ENCODE results near the gene GNA14. TPM values are rescaled to one million over a fixed set of nuclear protein-coding genes. Genes with fewer than 3 reads are reported as not detected.

Gene GNA14
- total RNA-seq, 5 donors from 2014 or later (not counting 1 experiment from before 2014, with no cell fraction given), result not detected

- Histone ChIP-seq H3K27ac (ENCODE audit: low read length) (no peak overlapping the region), H3K9me3 (no peaks in the 10 kb centered on the region), H3K4me3 (ENCODE audit: control insufficient read depth in 1 of 2, extremely low read depth in 1 of 2, low read length in 1 of 2) (no peak overlapping the region), H3K4me1 (ENCODE audit: control insufficient read depth in 1 of 2, extremely low read depth in 1 of 2, insufficient read depth in 2 of 2, low read length in 2 of 2) (no peaks in the 10 kb centered on the region), H3K27me3 (replicated peaks in 1 of 2; ENCODE audit: control insufficient read depth in 2 of 2, extremely low read depth in 1 of 2, insufficient read depth in 2 of 2, low read length in 1 of 2) (peaks cover 0 to 8% of the 10 kb centered on the region in 2 experiments), H3K36me3 (ENCODE audit: control insufficient read depth in 2 of 2, extremely low read depth in 1 of 2, insufficient read depth in 1 of 2, low read length in 1 of 2) (no peaks in the 10 kb centered on the region)
- POLR2A ChIA-PET, result no interaction called here
- ATAC-seq (replicated peaks in 1 of 4), result no peak
- no peak for DNase-seq
- no peak overlapping the region for H3K4me3 Mint-ChIP-seq
- 83% methylated on average over 1 of the region's 2 CpGs for WGBS (ENCODE audit: insufficient coverage)
- peaks cover 3 to 6% (median 3%) of the 10 kb centered on the region in 3 donors for H3K4me1 Mint-ChIP-seq
- H3K9me3 Mint-ChIP-seq, result peaks cover 0 to 3% (median 0%) of the 10 kb centered on the region in 3 donors
- H3K36me3 Mint-ChIP-seq, result no peaks in the 10 kb centered on the region
- CTCF ChIA-PET, result interaction anchor here in 1 of 2 donors (0.6 kb wide), 1 partner anchor 8 kb away, joined by 3 read pairs; no protein-coding TSS in a partner anchor
- H3K27me3 Mint-ChIP-seq, result peaks cover 0 to 2% of the 10 kb centered on the region in 2 donors
- no peak overlapping the region for H3K27ac Mint-ChIP-seq
Measured at GRCh38 chr9:77429928-77430327, 218.2 kb downstream of the GNA14 start.

GRCh38 chr9:77427256-77427927 is 220.7 kb downstream of the GNA14 start:
- H3K27ac ChIP-seq (ENCODE audit: low read length), result no peak overlapping the region
- no peak for DNase-seq
- H3K9me3 Mint-ChIP-seq, result peaks cover 2 to 8% (median 4%) of the 10 kb centered on the region in 3 donors
- CTCF ChIA-PET, result interaction anchor here in 1 of 2 donors (0.7 kb wide), 1 partner anchor 26 kb away, joined by 3 read pairs; no protein-coding TSS in a partner anchor
- no peaks in the 10 kb centered on the region for H3K27me3 Mint-ChIP-seq
- H3K4me3 Mint-ChIP-seq, result no peak overlapping the region
- no peaks in the 10 kb centered on the region for H3K36me3 Mint-ChIP-seq
- POLR2A ChIA-PET, result no interaction called here
- H3K4me1 ChIP-seq (ENCODE audit: control insufficient read depth in 1 of 2, extremely low read depth in 1 of 2, insufficient read depth in 2 of 2, low read length in 2 of 2), result no peaks in the 10 kb centered on the region
- no peak overlapping the region for H3K27ac Mint-ChIP-seq
- whole genome bisulfite sequencing (ENCODE audit: insufficient coverage), result 91% methylated on average over 4 of the region's 7 CpGs
- no peaks in the 10 kb centered on the region for H3K27me3 ChIP-seq (replicated peaks in 1 of 2; ENCODE audit: control insufficient read depth in 2 of 2, extremely low read depth in 1 of 2, insufficient read depth in 2 of 2, low read length in 1 of 2)
- ATAC-seq (replicated peaks in 1 of 4), result no peak
- H3K36me3 ChIP-seq (ENCODE audit: control insufficient read depth in 2 of 2, extremely low read depth in 1 of 2, insufficient read depth in 1 of 2, low read length in 1 of 2), result no peaks in the 10 kb centered on the region
- no peaks in the 10 kb centered on the region for H3K9me3 ChIP-seq
- H3K4me1 Mint-ChIP-seq, result no peaks in the 10 kb centered on the region
- no peak overlapping the region for H3K4me3 ChIP-seq (ENCODE audit: control insufficient read depth in 1 of 2, extremely low read depth in 1 of 2, low read length in 1 of 2)

- H3K27ac ChIP-seq (ENCODE audit: low read length), result no peak overlapping the region
- POLR2A ChIA-PET, result no interaction called here
- no CpG with 5 or more reads among the region's 3 CpGs for WGBS (ENCODE audit: insufficient coverage)
Measured at GRCh38 chr9:77426712-77427111, 221.4 kb downstream of the GNA14 start.

GRCh38 chr9:77424993-77425392 is 223.1 kb downstream of the GNA14 start:
- Histone ChIP-seq H3K9me3 (no peaks in the 10 kb centered on the region), H3K27me3 (replicated peaks in 1 of 2; ENCODE audit: control insufficient read depth in 2 of 2, extremely low read depth in 1 of 2, insufficient read depth in 2 of 2, low read length in 1 of 2) (no peaks in the 10 kb centered on the region), H3K4me1 (ENCODE audit: control insufficient read depth in 1 of 2, extremely low read depth in 1 of 2, insufficient read depth in 2 of 2, low read length in 2 of 2) (no peaks in the 10 kb centered on the region), H3K36me3 (ENCODE audit: control insufficient read depth in 2 of 2, extremely low read depth in 1 of 2, insufficient read depth in 1 of 2, low read length in 1 of 2) (no peaks in the 10 kb centered on the region), H3K4me3 (ENCODE audit: control insufficient read depth in 1 of 2, extremely low read depth in 1 of 2, low read length in 1 of 2) (no peak overlapping the region), H3K27ac (ENCODE audit: low read length) (no peak overlapping the region)
- ATAC-seq (replicated peaks in 1 of 4) (no peak), DNase-seq (no peak)
- no peaks in the 10 kb centered on the region for H3K36me3 Mint-ChIP-seq
- no peak overlapping the region for H3K4me3 Mint-ChIP-seq
- ChIA-PET POLR2A (interaction anchor here in 1 of 2 donors (0.5 kb wide), 1 partner anchor 1541 kb away, joined by 3 read pairs; no protein-coding TSS in a partner anchor), CTCF (no interaction called here)
- WGBS (ENCODE audit: insufficient coverage), result 50% methylated on average over 2 of the region's 2 CpGs
- H3K9me3 Mint-ChIP-seq, result peaks cover 2 to 8% (median 4%) of the 10 kb centered on the region in 3 donors
- H3K4me1 Mint-ChIP-seq, result no peaks in the 10 kb centered on the region
- H3K27me3 Mint-ChIP-seq, result no peaks in the 10 kb centered on the region
- no peak overlapping the region for H3K27ac Mint-ChIP-seq

More at GRCh38 chr9:77426712-77427111, 221.4 kb downstream of the GNA14 start:
- Mint-ChIP-seq H3K4me1 (no peaks in the 10 kb centered on the region), H3K27me3 (no peaks in the 10 kb centered on the region), H3K36me3 (no peaks in the 10 kb centered on the region), H3K4me3 (no peak overlapping the region), H3K9me3 (peaks cover 2 to 8% (median 4%) of the 10 kb centered on the region in 3 donors), H3K27ac (no peak overlapping the region)
- ATAC-seq (replicated peaks in 1 of 4) (no peak), DNase-seq (no peak)
- Histone ChIP-seq H3K27me3 (replicated peaks in 1 of 2; ENCODE audit: control insufficient read depth in 2 of 2, extremely low read depth in 1 of 2, insufficient read depth in 2 of 2, low read length in 1 of 2) (no peaks in the 10 kb centered on the region), H3K4me3 (ENCODE audit: control insufficient read depth in 1 of 2, extremely low read depth in 1 of 2, low read length in 1 of 2) (no peak overlapping the region), H3K36me3 (ENCODE audit: control insufficient read depth in 2 of 2, extremely low read depth in 1 of 2, insufficient read depth in 1 of 2, low read length in 1 of 2) (no peaks in the 10 kb centered on the region), H3K4me1 (ENCODE audit: control insufficient read depth in 1 of 2, extremely low read depth in 1 of 2, insufficient read depth in 2 of 2, low read length in 2 of 2) (no peaks in the 10 kb centered on the region), H3K9me3 (no peaks in the 10 kb centered on the region)
- CTCF ChIA-PET, result interaction anchor here in 1 of 2 donors (0.7 kb wide), 1 partner anchor 27 kb away, joined by 3 read pairs; no protein-coding TSS in a partner anchor

- no peak for DNase-seq
- no peak for ATAC-seq (replicated peaks in 1 of 4)
- CTCF ChIA-PET, result no interaction called here
- no peak overlapping the region for H3K4me3 ChIP-seq (ENCODE audit: control insufficient read depth in 1 of 2, extremely low read depth in 1 of 2, low read length in 1 of 2)
- H3K36me3 ChIP-seq (ENCODE audit: control insufficient read depth in 2 of 2, extremely low read depth in 1 of 2, insufficient read depth in 1 of 2, low read length in 1 of 2), result no peaks in the 10 kb centered on the region
- H3K27ac ChIP-seq (ENCODE audit: low read length), result no peak overlapping the region
- H3K4me3 Mint-ChIP-seq, result no peak overlapping the region
- H3K27me3 ChIP-seq (replicated peaks in 1 of 2; ENCODE audit: control insufficient read depth in 2 of 2, extremely low read depth in 1 of 2, insufficient read depth in 2 of 2, low read length in 1 of 2), result no peaks in the 10 kb centered on the region
- H3K9me3 Mint-ChIP-seq, result peaks cover 2 to 8% (median 4%) of the 10 kb centered on the region in 3 donors
- H3K9me3 ChIP-seq, result no peaks in the 10 kb centered on the region
- POLR2A ChIA-PET, result no interaction called here
- H3K4me1 Mint-ChIP-seq, result no peaks in the 10 kb centered on the region
- H3K4me1 ChIP-seq (ENCODE audit: control insufficient read depth in 1 of 2, extremely low read depth in 1 of 2, insufficient read depth in 2 of 2, low read length in 2 of 2), result no peaks in the 10 kb centered on the region
- no peaks in the 10 kb centered on the region for H3K36me3 Mint-ChIP-seq
- H3K27ac Mint-ChIP-seq, result no peak overlapping the region
- 100% methylated on average over 2 of the region's 3 CpGs for WGBS (ENCODE audit: insufficient coverage)
- no peaks in the 10 kb centered on the region for H3K27me3 Mint-ChIP-seq
Measured at GRCh38 chr9:77423841-77424240, 224.3 kb downstream of the GNA14 start.

- ATAC-seq (replicated peaks in 1 of 4) (no peak), DNase-seq (no peak)
- POLR2A ChIA-PET, result no interaction called here
- Histone ChIP-seq H3K36me3 (ENCODE audit: control insufficient read depth in 2 of 2, extremely low read depth in 1 of 2, insufficient read depth in 1 of 2, low read length in 1 of 2) (no peaks in the 10 kb centered on the region), H3K27ac (ENCODE audit: low read length) (no peak overlapping the region), H3K4me1 (ENCODE audit: control insufficient read depth in 1 of 2, extremely low read depth in 1 of 2, insufficient read depth in 2 of 2, low read length in 2 of 2) (no peaks in the 10 kb centered on the region), H3K9me3 (no peaks in the 10 kb centered on the region), H3K27me3 (replicated peaks in 1 of 2; ENCODE audit: control insufficient read depth in 2 of 2, extremely low read depth in 1 of 2, insufficient read depth in 2 of 2, low read length in 1 of 2) (no peaks in the 10 kb centered on the region), H3K4me3 (ENCODE audit: control insufficient read depth in 1 of 2, extremely low read depth in 1 of 2, low read length in 1 of 2) (no peak overlapping the region)
- no peaks in the 10 kb centered on the region for H3K4me1 Mint-ChIP-seq
- CTCF ChIA-PET, result no interaction called here
- no CpG with 5 or more reads among the region's 3 CpGs for WGBS (ENCODE audit: insufficient coverage)
- H3K4me3 Mint-ChIP-seq, result no peak overlapping the region
- peaks cover 2 to 8% (median 4%) of the 10 kb centered on the region in 3 donors for H3K9me3 Mint-ChIP-seq
- H3K27ac Mint-ChIP-seq, result no peak overlapping the region
- H3K27me3 Mint-ChIP-seq, result no peaks in the 10 kb centered on the region
- no peaks in the 10 kb centered on the region for H3K36me3 Mint-ChIP-seq
Measured at GRCh38 chr9:77422969-77423368, 225.2 kb downstream of the GNA14 start.
